ENCODE results near the gene CDY2B.
"Not testable (repeated sequence)": the region's sequence is repeated elsewhere in the genome, so short reads cannot be mapped to it uniquely, and the experiment has no call there.

CDY2B gene, protein sequence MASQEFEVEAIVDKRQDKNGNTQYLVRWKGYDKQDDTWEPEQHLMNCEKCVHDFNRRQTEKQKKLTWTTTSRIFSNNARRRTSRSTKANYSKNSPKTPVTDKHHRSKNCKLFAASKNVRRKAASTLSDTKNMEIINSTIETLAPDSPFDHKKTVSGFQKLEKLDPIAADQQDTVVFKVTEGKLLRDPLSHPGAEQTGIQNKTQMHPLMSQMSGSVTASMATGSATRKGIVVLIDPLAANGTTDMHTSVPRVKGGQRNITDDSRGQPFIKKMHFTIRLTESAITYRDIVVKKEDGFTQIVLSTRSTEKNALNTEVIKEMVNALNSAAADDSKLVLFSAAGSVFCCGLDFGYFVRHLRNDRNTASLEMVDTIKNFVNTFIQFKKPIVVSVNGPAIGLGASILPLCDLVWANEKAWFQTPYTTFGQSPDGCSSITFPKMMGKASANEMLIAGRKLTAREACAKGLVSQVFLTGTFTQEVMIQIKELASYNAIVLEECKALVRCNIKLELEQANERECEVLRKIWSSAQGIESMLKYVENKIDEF
- 0 reads per million in 18 experiments for total RNA-seq

- DNase-seq, result not testable (repeated sequence)
These were observed at the start of gene CDY2B for GRCh38 chrY:17880120-17880519. Gene CDY2B (minus strand): TSS chrY:17880220. CDS start chrY:17879892, 328 bp downstream.

GRCh38 chrY:17908009-17908408 lies 28.0 kb upstream of the CDY2B start:
- not testable (repeated sequence) for DNase-seq

DNA sequence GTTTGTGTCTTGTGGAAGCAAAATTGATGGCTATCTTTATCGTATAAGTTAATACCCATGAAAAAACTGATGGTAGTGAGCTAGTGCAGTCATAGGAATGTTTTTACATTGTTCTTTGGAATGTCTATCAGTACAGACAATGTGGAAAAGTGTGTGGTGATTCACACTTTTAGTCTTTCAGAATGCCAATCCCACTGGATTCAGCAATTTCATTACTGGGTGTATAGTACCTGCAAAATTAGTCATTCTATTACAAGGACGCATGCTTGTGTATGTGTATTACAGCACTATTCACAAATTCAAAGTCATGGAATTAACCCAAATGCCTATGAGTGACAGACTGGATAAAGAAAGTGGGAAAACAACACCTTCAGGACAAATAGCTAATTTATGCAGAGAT lies 27.3 kb upstream of the CDY2B start:
- DNase-seq, result not testable (repeated sequence)

DNA sequence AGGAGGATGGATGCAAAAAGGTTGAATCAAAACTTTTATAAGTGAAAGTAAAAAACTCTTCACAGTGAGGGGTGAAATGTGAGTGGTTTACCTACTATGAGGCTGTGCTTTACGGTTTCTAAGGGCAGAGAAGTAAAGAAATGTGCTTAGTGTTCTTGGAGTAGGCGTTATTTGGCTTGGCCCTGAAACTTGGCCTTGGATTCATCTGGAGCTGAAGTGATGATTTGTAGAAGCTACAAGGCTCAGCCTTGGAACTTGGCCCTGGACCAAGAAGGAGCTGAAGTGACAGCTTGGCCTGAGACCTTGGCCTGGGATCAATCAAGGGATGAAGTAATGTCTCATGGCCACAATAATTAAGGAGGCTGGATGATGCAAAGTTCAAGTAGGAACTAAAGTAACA lies 1.7 kb upstream of the CDY2B start:
- DNase-seq, result not testable (repeated sequence)

- DNase-seq, result not testable (repeated sequence)
These were observed 3.3 kb downstream of the CDY2B start for GRCh38 chrY:17876767-17877166.

DNA sequence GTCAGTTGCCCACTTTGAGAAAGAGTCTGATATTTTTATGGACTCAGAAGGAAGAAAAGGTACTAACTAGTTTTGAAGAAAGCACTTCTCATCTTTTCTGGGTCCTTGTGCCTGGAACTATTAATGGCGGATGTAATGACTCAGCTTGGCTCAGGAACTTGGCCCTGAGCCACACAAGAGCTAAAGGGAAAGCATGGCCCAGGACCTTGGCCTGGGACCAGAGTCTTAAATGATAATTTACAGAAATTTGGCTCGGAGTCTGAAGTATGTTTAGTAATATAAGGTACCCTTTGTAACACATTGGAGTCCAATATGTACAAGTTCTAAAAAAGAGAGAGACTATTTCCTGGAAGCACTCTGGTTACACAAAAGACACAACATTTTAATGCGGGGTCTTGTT lies 4.6 kb downstream of the CDY2B start:
- DNase-seq, result not testable (repeated sequence)

- DNase-seq, result not testable (repeated sequence)
These were observed 8.7 kb downstream of the CDY2B start for GRCh38 chrY:17871194-17871903.

- DNase-seq, result not testable (repeated sequence)
These were observed 9.3 kb downstream of the CDY2B start for GRCh38 chrY:17870737-17871136.

GRCh38 chrY:17867850-17868249 lies 12.2 kb downstream of the CDY2B start:
- not testable (repeated sequence) for DNase-seq

DNA sequence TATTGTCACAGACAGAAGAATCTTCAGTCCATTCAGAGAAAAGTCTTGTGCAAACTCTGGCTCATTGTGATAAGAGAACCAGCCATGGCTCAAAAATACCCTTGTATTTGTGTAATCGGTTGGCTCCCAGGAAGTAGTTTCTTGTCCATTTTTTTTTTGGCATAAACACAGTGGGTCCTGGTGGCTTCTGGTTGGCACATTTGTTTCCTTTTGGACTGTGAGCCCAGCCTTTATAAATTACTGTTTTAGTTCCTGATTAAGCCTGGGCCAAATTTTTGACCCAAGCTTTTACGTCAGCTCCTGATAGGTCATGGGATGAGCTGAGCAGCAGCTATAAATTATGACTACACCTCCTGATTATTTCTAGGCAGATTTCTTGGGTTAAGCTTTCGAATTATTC lies 19.4 kb downstream of the CDY2B start:
- DNase-seq, result not testable (repeated sequence)

DNA sequence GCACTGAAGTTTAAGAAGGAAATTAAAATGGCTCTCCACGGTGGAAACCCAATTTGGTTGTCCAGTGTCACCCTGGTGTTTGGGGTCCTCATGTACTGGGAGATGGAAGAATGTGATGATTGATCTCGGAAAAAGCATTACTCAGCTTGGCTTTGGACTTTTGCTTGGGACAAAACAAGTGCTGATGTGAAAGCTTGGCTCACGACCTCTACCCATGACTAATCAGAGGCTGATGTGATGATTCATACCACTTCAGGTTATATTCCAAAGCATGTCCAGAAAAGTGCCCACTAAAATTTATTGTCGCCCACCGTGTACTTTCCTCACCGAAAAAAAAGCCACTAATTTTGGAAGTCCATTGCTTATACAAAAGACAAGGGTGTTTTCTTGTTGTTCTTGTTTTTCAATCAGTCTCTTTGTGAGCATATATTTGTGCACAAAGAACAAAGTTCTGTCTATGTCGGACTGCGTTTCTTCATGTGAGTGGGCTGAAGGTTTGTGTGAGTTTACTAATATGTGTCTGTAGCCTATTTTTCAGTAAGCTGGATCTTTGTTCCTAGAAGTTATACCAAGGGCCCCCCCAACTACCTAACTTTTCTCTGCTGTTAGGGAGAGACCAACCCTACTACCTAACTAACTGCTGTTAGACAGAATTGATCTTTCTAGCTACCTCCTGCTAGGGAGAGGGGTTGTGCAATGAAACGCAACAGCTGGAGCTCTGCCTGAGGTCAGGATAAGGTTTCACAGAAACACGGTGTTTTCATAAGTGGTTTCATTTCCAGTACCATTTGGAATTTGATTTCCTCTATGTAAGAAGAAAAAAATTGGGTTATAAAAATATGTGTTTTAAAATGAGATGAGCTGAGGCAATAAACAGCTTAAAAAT lies 22.8 kb downstream of the CDY2B start:
- DNase-seq, result not testable (repeated sequence)

DNA sequence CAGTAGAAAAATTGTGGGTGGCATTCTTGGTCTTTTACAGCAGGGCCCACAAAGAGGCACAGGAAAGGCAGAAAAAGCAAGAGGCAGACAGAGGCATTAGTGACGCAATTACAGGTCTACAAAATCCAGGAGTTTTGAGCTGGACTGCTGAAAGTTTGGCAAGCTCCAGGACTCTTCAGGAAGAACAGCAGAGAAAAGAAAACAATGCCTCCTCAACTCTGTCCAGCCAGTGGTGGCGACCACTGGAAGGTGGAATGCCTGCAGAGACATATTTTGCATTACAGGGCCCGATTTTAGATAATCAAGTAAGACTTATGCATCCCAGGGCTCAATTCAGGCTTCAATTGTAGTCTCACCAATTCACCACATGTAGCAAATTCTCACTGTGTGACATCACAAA lies 23.5 kb downstream of the CDY2B start:
- not testable (repeated sequence) for DNase-seq

DNA sequence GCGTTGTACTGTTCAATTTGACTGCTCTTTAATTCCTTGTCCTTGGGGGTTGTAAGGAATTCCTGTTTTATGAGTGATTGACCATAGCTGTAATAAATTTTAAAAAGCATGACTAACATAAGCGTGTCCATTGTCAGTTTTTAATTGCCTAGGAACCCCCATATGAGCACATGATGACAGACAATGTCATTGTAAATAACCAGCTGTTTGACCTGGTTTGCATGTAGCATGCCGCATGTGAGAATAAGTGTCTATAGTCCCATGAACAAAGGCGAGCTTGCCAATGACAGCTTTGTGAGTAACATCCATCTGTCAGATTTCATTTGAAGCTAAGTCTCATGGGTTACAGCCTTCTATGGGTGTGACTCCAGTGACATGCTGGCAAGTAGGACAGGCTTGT lies 30.9 kb downstream of the CDY2B start:
- DNase-seq, result not testable (repeated sequence)

GRCh38 chrY:17832149-17832548 lies 47.9 kb downstream of the CDY2B start:
- DNase-seq, result not testable (repeated sequence)
